ENCODE measurements around the gene CDRT15. TPM values are rescaled to one million over a fixed set of nuclear protein-coding genes. Genes with fewer than 3 reads are reported as not detected.
A peak's percentile ranks its signal among the peaks of the same experiment; 100 is the strongest.

Gene CDRT15
- total RNA-seq, 1 experiment from 2014 or later, result not detected

DNA sequence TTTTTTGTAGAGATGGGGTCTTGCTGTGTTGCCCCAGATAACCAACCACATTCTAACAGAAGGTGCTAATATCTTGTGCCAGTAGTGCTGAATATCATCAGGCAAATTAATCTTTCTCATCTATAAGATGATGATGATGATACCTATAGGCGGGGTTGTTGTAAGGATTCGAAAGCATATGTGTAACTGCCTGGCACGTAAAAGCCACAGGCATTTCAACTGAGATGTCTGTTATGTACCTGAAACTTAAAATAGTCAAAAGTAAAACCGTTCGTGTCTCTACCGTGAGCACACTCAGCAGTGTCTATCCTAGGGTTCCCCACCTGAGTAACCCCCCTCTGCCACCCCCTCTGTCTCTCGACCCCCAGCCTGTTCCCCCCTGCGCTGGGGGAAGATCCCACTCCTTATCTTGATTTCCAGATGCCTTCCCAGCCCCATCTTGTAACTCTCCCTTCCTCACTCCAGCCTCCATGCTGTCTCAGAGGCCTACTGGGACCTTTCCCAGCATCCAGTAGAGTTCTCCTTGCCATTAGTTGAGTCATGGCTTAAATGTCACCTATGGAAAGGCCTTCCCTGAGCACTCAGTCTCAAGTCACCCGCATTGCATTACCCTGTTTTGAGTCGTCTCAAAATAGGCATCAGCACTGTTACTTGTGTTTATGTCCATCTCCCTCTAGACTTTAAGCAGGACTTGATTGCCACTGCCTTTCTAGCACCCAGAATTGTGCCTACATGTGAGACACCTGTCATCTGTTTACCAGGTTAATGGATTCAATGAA lies 34.1 kb downstream of the CDRT15 start:
- ATAC-seq (no peak), DNase-seq (ENCODE audit: low spot score) (no peak)
- no peaks in the 10 kb centered on the region; the same call in 1 of the 2 replicates for H3K36me3 Mint-ChIP-seq
- no peak for TF ChIP-seq JUN (CRISPR knock-in tag; IDR thresholded peaks at IDR 0.05)
- TF ChIP-seq ZNF121 (CRISPR knock-in tag; IDR thresholded peaks at IDR 0.05), result peak; percentile 47; the same call in 1 of the 2 replicates
- TF ChIP-seq, protein P1, sequence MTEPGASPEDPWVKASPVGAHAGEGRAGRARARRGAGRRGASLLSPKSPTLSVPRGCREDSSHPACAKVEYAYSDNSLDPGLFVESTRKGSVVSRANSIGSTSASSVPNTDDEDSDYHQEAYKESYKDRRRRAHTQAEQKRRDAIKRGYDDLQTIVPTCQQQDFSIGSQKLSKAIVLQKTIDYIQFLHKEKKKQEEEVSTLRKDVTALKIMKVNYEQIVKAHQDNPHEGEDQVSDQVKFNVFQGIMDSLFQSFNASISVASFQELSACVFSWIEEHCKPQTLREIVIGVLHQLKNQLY (CRISPR knock-in tag; IDR thresholded peaks at IDR 0.05), result no peak
- H3K4me1 Mint-ChIP-seq, result peaks cover 16% of the 10 kb centered on the region
- no peaks in the 10 kb centered on the region for H3K27me3 Mint-ChIP-seq (ENCODE audit: low read depth)
- ChIA-PET POLR2A (no interaction called here), CTCF (interaction anchor here (1.0 to 1.1 kb wide), 3 partner anchors 16 to 95 kb away, joined by 3 to 4 read pairs (median 4); no protein-coding TSS in a partner anchor)
- H3K27ac Mint-ChIP-seq, result peak overlapping the region; percentile 71; the same call in 1 of the 2 replicates
- H3K9me3 Mint-ChIP-seq, result no peaks in the 10 kb centered on the region
- no peak overlapping the region for H3K4me3 Mint-ChIP-seq

DNA sequence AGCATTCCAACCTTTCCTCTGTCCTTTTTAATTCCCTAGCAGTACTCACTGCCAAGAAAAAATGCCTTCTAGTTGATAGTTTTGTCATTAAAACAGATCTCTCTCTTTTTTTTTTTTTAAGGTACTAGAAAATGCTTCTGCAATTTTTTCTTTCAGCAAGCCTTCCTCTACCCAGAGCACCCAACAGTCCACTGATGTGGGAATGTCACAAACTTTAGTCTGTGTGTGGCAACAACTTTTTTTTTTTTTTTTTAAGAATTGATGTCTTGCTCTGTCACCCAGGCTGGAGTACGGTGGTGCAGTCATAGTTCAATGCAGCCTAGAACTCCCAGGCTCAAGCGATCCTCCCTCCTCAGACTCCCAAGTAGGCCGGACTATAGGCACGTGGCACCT lies 34.7 kb downstream of the CDRT15 start:
- TF ChIP-seq ZNF423 (CRISPR knock-in tag; IDR thresholded peaks at IDR 0.05) (no peak), ZNF232 (CRISPR knock-in tag; IDR thresholded peaks at IDR 0.05) (no peak), TCF7 (CRISPR knock-in tag; IDR thresholded peaks at IDR 0.05; ENCODE audit: low read depth) (no peak), JAZF1 (CRISPR knock-in tag; IDR thresholded peaks at IDR 0.05) (no peak)
- TF ChIP-seq, protein P2, sequence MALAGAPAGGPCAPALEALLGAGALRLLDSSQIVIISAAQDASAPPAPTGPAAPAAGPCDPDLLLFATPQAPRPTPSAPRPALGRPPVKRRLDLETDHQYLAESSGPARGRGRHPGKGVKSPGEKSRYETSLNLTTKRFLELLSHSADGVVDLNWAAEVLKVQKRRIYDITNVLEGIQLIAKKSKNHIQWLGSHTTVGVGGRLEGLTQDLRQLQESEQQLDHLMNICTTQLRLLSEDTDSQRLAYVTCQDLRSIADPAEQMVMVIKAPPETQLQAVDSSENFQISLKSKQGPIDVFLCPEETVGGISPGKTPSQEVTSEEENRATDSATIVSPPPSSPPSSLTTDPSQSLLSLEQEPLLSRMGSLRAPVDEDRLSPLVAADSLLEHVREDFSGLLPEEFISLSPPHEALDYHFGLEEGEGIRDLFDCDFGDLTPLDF (CRISPR knock-in tag; IDR thresholded peaks at IDR 0.05), result no peak
- Mint-ChIP-seq H3K4me1 (peaks cover 17% of the 10 kb centered on the region), H3K4me3 (no peak overlapping the region), H3K9me3 (no peaks in the 10 kb centered on the region), H3K27me3 (ENCODE audit: low read depth) (no peaks in the 10 kb centered on the region), H3K27ac (no peak overlapping the region), H3K36me3 (no peaks in the 10 kb centered on the region)
- ATAC-seq, result no peak
- no peak for DNase-seq (ENCODE audit: low spot score)
- POLR2A ChIA-PET, result no interaction called here
- CTCF ChIA-PET, result no interaction called here

DNA sequence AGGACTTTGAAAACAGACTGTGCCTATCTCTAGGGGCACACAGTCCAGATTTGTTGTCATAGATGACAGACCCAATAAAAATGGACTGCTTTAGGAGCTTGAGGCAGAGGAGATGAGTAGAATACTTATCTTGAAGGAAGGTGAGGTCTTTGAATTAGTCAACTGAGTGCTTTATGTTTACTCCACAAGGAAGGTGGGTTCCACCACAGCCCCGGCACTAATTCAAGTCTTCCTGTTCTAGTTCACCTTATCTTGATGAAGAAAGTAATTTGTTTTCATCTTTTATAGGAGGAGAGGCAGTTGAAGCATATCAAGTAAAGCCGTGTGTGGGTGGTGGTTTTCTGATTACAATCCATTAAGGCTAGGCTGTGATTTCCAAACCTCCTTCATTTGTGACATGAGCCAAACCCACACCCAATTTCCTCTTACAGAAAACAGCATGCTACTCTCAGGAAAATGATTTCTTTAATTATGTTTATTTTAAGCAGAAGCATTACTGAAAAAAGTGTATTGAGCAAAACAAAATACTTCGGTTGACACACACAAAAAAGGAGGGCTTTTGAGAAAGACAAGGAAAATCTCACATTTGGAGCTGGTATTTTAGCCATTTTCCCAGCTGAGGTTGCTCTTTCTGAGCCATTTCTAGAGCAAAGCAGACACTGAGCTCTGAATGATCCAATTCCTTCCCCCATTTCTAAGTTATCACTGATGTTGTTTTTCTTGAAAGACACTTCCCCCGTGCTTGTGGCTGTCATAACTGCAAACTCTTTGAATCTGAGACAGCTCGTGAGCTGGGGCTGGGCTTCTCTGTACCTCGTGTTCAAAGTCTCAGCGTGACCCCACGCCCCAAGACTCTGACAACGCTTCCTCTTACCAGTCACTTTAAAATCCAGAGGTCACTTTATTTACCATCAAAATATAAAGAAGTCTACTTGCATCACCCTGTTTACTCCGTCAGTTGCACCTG lies 35.4 kb downstream of the CDRT15 start:
- no peak for ATAC-seq
- H3K4me1 Mint-ChIP-seq, result peaks cover 17% of the 10 kb centered on the region

More for the DNA sequence above, 35.4 kb downstream of the CDRT15 start:
- no peaks in the 10 kb centered on the region for H3K36me3 Mint-ChIP-seq
- no peaks in the 10 kb centered on the region for H3K27me3 Mint-ChIP-seq (ENCODE audit: low read depth)
- H3K27ac Mint-ChIP-seq, result peak overlapping the region; percentile 82
- POLR2A ChIA-PET, result no interaction called here
- no peaks in the 10 kb centered on the region for H3K9me3 Mint-ChIP-seq
- no peak overlapping the region for H3K4me3 Mint-ChIP-seq
- TF ChIP-seq ESRRA (CRISPR knock-in tag; IDR thresholded peaks at IDR 0.05; ENCODE audit: borderline replicate concordance) (no peak), TP53 (CRISPR knock-in tag; IDR thresholded peaks at IDR 0.05) (no peak), GRHL2 (CRISPR knock-in tag; IDR thresholded peaks at IDR 0.05; ENCODE audit: insufficient replicate concordance, severe bottlenecking) (no peak), ZNF396 (CRISPR knock-in tag; IDR thresholded peaks at IDR 0.05; ENCODE audit: borderline replicate concordance) (no peak), TEAD4 (CRISPR knock-in tag; IDR thresholded peaks at IDR 0.05) (no peak), RORB (CRISPR knock-in tag; IDR thresholded peaks at IDR 0.05) (no peak), FOXJ3 (CRISPR knock-in tag; IDR thresholded peaks at IDR 0.05; ENCODE audit: borderline replicate concordance) (no peak)
- TF ChIP-seq, protein P3, sequence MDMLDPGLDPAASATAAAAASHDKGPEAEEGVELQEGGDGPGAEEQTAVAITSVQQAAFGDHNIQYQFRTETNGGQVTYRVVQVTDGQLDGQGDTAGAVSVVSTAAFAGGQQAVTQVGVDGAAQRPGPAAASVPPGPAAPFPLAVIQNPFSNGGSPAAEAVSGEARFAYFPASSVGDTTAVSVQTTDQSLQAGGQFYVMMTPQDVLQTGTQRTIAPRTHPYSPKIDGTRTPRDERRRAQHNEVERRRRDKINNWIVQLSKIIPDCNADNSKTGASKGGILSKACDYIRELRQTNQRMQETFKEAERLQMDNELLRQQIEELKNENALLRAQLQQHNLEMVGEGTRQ (CRISPR knock-in tag; IDR thresholded peaks at IDR 0.05), result no peak
- TF ChIP-seq, protein P2 (CRISPR knock-in tag; IDR thresholded peaks at IDR 0.05), result no peak
- TF ChIP-seq, protein P4, sequence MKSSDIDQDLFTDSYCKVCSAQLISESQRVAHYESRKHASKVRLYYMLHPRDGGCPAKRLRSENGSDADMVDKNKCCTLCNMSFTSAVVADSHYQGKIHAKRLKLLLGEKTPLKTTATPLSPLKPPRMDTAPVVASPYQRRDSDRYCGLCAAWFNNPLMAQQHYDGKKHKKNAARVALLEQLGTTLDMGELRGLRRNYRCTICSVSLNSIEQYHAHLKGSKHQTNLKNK (CRISPR knock-in tag; IDR thresholded peaks at IDR 0.05), result no peak
- TF ChIP-seq, protein P5, sequence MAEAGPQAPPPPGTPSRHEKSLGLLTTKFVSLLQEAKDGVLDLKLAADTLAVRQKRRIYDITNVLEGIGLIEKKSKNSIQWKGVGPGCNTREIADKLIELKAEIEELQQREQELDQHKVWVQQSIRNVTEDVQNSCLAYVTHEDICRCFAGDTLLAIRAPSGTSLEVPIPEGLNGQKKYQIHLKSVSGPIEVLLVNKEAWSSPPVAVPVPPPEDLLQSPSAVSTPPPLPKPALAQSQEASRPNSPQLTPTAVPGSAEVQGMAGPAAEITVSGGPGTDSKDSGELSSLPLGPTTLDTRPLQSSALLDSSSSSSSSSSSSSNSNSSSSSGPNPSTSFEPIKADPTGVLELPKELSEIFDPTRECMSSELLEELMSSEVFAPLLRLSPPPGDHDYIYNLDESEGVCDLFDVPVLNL (CRISPR knock-in tag; IDR thresholded peaks at IDR 0.05; ENCODE audit: borderline replicate concordance, low read depth), result no peak
- TF ChIP-seq, protein P6, sequence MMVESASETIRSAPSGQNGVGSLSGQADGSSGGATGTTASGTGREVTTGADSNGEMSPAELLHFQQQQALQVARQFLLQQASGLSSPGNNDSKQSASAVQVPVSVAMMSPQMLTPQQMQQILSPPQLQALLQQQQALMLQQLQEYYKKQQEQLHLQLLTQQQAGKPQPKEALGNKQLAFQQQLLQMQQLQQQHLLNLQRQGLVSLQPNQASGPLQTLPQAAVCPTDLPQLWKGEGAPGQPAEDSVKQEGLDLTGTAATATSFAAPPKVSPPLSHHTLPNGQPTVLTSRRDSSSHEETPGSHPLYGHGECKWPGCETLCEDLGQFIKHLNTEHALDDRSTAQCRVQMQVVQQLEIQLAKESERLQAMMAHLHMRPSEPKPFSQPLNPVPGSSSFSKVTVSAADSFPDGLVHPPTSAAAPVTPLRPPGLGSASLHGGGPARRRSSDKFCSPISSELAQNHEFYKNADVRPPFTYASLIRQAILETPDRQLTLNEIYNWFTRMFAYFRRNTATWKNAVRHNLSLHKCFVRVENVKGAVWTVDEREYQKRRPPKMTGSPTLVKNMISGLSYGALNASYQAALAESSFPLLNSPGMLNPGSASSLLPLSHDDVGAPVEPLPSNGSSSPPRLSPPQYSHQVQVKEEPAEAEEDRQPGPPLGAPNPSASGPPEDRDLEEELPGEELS (CRISPR knock-in tag; IDR thresholded peaks at IDR 0.05), result no peak
- CTCF ChIA-PET, result no interaction called here
- DNase-seq (ENCODE audit: low spot score), result no peak

Data from WTC11 (cell line).